Measurements from ENCODE around the gene GRM4.

DNA sequence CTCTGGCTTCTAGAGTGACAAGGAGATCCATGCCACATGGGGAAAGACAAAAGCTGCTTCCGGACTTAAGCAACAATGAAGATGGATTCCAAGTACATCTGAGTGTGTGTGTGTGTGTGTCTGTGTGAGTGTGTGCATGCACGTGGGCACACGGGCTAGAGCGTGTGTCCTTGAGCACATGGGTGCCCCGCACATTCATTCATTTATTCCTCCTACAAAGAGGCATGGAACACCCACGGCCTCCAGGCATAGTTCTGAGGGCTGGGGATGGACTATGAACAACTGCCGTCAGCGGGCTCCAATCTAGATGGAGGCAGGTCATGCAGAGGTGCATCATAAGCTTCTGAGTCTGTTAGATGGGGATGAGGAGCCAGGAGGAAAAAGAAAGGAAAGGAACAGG, 49.1 kb downstream of the GRM4 start:
- TF ChIP-seq, protein P1, sequence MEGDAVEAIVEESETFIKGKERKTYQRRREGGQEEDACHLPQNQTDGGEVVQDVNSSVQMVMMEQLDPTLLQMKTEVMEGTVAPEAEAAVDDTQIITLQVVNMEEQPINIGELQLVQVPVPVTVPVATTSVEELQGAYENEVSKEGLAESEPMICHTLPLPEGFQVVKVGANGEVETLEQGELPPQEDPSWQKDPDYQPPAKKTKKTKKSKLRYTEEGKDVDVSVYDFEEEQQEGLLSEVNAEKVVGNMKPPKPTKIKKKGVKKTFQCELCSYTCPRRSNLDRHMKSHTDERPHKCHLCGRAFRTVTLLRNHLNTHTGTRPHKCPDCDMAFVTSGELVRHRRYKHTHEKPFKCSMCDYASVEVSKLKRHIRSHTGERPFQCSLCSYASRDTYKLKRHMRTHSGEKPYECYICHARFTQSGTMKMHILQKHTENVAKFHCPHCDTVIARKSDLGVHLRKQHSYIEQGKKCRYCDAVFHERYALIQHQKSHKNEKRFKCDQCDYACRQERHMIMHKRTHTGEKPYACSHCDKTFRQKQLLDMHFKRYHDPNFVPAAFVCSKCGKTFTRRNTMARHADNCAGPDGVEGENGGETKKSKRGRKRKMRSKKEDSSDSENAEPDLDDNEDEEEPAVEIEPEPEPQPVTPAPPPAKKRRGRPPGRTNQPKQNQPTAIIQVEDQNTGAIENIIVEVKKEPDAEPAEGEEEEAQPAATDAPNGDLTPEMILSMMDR (conservative IDR thresholded peaks at IDR 0.05; ENCODE audit: low read depth, low read length) = no peak
- TF ChIP-seq EZH2phosphoT487 (IDR thresholded peaks at IDR 0.05; ENCODE audit: borderline replicate concordance, low read length) = no peak
